HEK293 (cell line): ENCODE measurements around the gene ILKAP.

Experiments used
- ATF2 ChIP-seq: fragments of 450-650 bp; formaldehyde crosslinking; IDR thresholded peaks from 2 replicates; pipeline ENCODE4 v1.5.1; 2016; ENCODE audit warnings: missing biosample characterization, missing genetic modification characterization, low read depth
- WT1 ChIP-seq: fragments of 450-650 bp; formaldehyde crosslinking; IDR thresholded peaks from 2 replicates; pipeline ENCODE4 v1.5.1; 2016; ENCODE audit warnings: missing biosample characterization, missing genetic modification characterization
- ZBTB10 ChIP-seq: fragments of 450-650 bp; formaldehyde crosslinking; IDR thresholded peaks from 2 replicates; pipeline ENCODE4 v1.5.1; 2016; ENCODE audit warnings: missing biosample characterization, missing genetic modification characterization
- ZEB2 ChIP-seq: fragments of 450-650 bp; formaldehyde crosslinking; IDR thresholded peaks from 2 replicates; pipeline ENCODE4 v1.5.1; 2016; ENCODE audit warnings: missing biosample characterization, missing genetic modification characterization
- ZNF24 ChIP-seq: fragments of 450-650 bp; formaldehyde crosslinking; IDR thresholded peaks from 2 replicates; pipeline ENCODE4 v1.5.1; 2016; ENCODE audit warnings: missing biosample characterization, missing genetic modification characterization
- ZNF324 ChIP-seq: fragments of 450-650 bp; formaldehyde crosslinking; IDR thresholded peaks from 2 replicates; pipeline ENCODE4 v1.5.1; 2016; ENCODE audit warnings: missing biosample characterization, missing genetic modification characterization
- ZNF335 ChIP-seq: fragments of 450-650 bp; formaldehyde crosslinking; conservative IDR thresholded peaks from 2 replicates; pipeline ENCODE4 v1.5.1; 2016; ENCODE audit warnings: missing biosample characterization, missing genetic modification characterization
- ZNF510 ChIP-seq: fragments of 450-650 bp; formaldehyde crosslinking; IDR thresholded peaks from 2 replicates; pipeline ENCODE4 v1.5.1; 2018; ENCODE audit warnings: mild to moderate bottlenecking, missing genetic modification characterization, missing biosample characterization; ENCODE audit not compliant: insufficient replicate concordance
- ZNF596 ChIP-seq: fragments of 450-650 bp; IDR thresholded peaks from 2 replicates; pipeline ENCODE4 v1.5.0; 2018; ENCODE audit warnings: missing biosample characterization, mild to moderate bottlenecking, missing genetic modification characterization, moderate library complexity
- ZNF707 ChIP-seq: fragments of 450-650 bp; formaldehyde crosslinking; IDR thresholded peaks from 2 replicates; pipeline ENCODE4 v1.5.1; 2016; ENCODE audit warnings: missing biosample characterization, missing genetic modification characterization
- ZSCAN16 ChIP-seq: fragments of 450-650 bp; formaldehyde crosslinking; IDR thresholded peaks from 2 replicates; pipeline ENCODE4 v1.5.1; 2016; ENCODE audit warnings: missing biosample characterization, missing genetic modification characterization
- TF ChIP-seq, protein P1 (sequence below): fragments of 450-650 bp; formaldehyde crosslinking; IDR thresholded peaks from 2 replicates; pipeline ENCODE4 v1.5.1; 2016; ENCODE audit warnings: missing biosample characterization, missing genetic modification characterization
- TF ChIP-seq, protein P2 (sequence below): fragments of 450-650 bp; formaldehyde crosslinking; IDR thresholded peaks from 2 replicates; pipeline ENCODE4 v1.5.1; 2017; ENCODE audit warnings: missing biosample characterization, mild to moderate bottlenecking, missing genetic modification characterization, moderate library complexity
- TF ChIP-seq, protein P3 (sequence below): fragments of 450-650 bp; formaldehyde crosslinking; IDR thresholded peaks from 2 replicates; pipeline ENCODE4 v1.5.1; 2016; ENCODE audit warnings: missing biosample characterization, missing genetic modification characterization

The ILKAP gene

DNA sequence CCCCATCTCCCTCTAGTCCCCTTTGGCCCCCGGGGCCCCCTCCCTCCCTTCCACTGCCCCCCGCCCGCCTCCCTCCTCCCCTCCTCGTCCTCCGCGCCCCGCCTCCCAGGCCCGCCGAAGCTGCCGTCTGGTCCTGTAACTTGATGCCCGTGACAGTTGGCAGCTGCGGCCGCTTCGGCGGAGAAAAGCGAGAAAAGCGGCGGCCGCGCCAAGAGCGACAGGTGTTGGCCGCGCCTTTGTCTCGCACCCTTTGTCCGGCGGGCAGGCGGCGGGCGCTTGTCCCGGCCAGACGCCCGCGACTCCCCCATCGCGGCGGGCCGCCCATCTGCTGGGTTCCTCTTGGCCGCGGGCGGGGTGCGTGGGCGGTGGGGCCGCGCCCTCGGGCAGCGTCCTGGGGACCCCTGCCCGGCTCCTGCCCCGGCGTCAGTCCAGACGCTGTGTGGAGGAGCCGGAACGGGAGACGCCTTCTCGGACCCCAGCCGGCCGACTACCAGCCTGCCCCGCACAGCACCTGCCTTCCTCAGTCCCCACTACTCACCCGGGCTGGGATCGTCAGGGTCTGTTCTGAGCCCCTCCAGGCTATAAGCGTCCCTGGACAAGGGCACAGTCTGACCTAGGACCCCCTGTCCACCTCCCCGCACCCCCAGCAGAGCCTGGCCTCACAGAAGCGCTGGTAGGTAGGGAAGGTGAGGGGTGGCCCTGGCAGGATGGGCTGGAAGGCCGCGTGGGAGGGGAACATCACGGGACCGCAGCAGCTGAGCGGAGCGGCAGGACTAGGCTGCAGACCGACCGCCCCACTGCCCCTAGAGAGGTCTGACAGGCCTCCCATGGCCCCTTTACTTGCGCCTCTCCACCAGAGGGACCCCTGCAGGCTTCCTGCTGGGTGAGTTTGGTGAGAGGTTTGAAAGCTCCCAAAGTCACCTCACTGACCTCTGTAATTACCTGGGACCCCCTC lies 37.5 kb upstream of the ILKAP start (continued):
- TF ChIP-seq ZBTB10 (tag by site-specific recombination) (no peak), ZNF596 (tag by site-specific recombination) (peak; percentile 39; the same call in 1 of the 2 replicates), ZNF707 (tag by site-specific recombination) (no peak), ATF2 (no peak), ZNF24 (no peak), ZNF510 (tag by site-specific recombination) (no peak), ZNF324 (tag by site-specific recombination) (no peak), ZEB2 (tag by site-specific recombination) (no peak), WT1 (tag by site-specific recombination) (no peak), ZSCAN16 (no peak), ZNF335 (tag by site-specific recombination) (no peak)
- TF ChIP-seq, protein P1, sequence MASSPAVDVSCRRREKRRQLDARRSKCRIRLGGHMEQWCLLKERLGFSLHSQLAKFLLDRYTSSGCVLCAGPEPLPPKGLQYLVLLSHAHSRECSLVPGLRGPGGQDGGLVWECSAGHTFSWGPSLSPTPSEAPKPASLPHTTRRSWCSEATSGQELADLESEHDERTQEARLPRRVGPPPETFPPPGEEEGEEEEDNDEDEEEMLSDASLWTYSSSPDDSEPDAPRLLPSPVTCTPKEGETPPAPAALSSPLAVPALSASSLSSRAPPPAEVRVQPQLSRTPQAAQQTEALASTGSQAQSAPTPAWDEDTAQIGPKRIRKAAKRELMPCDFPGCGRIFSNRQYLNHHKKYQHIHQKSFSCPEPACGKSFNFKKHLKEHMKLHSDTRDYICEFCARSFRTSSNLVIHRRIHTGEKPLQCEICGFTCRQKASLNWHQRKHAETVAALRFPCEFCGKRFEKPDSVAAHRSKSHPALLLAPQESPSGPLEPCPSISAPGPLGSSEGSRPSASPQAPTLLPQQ (tag by site-specific recombination) = no peak
- TF ChIP-seq, protein P2, sequence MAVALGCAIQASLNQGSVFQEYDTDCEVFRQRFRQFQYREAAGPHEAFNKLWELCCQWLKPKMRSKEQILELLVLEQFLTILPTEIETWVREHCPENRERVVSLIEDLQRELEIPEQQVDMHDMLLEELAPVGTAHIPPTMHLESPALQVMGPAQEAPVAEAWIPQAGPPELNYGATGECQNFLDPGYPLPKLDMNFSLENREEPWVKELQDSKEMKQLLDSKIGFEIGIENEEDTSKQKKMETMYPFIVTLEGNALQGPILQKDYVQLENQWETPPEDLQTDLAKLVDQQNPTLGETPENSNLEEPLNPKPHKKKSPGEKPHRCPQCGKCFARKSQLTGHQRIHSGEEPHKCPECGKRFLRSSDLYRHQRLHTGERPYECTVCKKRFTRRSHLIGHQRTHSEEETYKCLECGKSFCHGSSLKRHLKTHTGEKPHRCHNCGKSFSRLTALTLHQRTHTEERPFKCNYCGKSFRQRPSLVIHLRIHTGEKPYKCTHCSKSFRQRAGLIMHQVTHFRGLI (tag by site-specific recombination) = peak; percentile 94
- TF ChIP-seq, protein P3, sequence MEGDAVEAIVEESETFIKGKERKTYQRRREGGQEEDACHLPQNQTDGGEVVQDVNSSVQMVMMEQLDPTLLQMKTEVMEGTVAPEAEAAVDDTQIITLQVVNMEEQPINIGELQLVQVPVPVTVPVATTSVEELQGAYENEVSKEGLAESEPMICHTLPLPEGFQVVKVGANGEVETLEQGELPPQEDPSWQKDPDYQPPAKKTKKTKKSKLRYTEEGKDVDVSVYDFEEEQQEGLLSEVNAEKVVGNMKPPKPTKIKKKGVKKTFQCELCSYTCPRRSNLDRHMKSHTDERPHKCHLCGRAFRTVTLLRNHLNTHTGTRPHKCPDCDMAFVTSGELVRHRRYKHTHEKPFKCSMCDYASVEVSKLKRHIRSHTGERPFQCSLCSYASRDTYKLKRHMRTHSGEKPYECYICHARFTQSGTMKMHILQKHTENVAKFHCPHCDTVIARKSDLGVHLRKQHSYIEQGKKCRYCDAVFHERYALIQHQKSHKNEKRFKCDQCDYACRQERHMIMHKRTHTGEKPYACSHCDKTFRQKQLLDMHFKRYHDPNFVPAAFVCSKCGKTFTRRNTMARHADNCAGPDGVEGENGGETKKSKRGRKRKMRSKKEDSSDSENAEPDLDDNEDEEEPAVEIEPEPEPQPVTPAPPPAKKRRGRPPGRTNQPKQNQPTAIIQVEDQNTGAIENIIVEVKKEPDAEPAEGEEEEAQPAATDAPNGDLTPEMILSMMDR (tag by site-specific recombination) = no peak
